GM19025 (cell line): Measurements from ENCODE around the gene THAP4.

Source experiments
- ATAC-seq: cut with Tn5 transposase; IDR thresholded peaks from one replicate; pipeline ENCODE4 v1.9.1; 2021; ENCODE audit warnings: mild to moderate bottlenecking, low read depth, moderate library complexity; ENCODE audit not compliant: unreplicated experiment

Gene THAP4

GRCh38 chr2:241640165-241640795 is 3.3 kb upstream of the THAP4 start:
- ATAC-seq, result no peak

GRCh38 chr2:241639385-241639784 is 2.4 kb upstream of the THAP4 start:
- no peak for ATAC-seq

GRCh38 chr2:241638940-241639339 is 2.0 kb upstream of the THAP4 start:
- ATAC-seq, result no peak

GRCh38 chr2:241637795-241638660 is 1.1 kb upstream of the THAP4 start:
- ATAC-seq, result peak; percentile 3

- ATAC-seq, result peak; percentile 32
These were observed 558 bp downstream of the THAP4 start for GRCh38 chr2:241636182-241637017.

- no peak for ATAC-seq
These were observed 1.2 kb downstream of the THAP4 start for GRCh38 chr2:241635756-241636155.

GRCh38 chr2:241633561-241633960 is 3.4 kb downstream of the THAP4 start:
- no peak for ATAC-seq

GRCh38 chr2:241632478-241633325 is 4.3 kb downstream of the THAP4 start:
- no peak for ATAC-seq

- ATAC-seq, result no peak
These were observed 7.1 kb downstream of the THAP4 start for GRCh38 chr2:241629762-241630435.

GRCh38 chr2:241627675-241628074 is 9.3 kb downstream of the THAP4 start:
- no peak for ATAC-seq

GRCh38 chr2:241620419-241620769 is 16.6 kb downstream of the THAP4 start:
- no peak for ATAC-seq

- no peak for ATAC-seq
These were observed 17.1 kb downstream of the THAP4 start for GRCh38 chr2:241619597-241620418.

GRCh38 chr2:241618829-241619228 is 18.1 kb downstream of the THAP4 start:
- no peak for ATAC-seq

- no peak for ATAC-seq
These were observed 18.6 kb downstream of the THAP4 start for GRCh38 chr2:241618296-241618805.

- no peak for ATAC-seq
These were observed 19.4 kb downstream of the THAP4 start for GRCh38 chr2:241617431-241618154.

- ATAC-seq, result no peak
These were observed 20.5 kb downstream of the THAP4 start for GRCh38 chr2:241616168-241617125.

GRCh38 chr2:241615522-241616052 is 21.4 kb downstream of the THAP4 start:
- ATAC-seq, result no peak
